GM13977 (cell line): ENCODE measurements around the gene IFT57.

Experiments
- DNase-seq: peaks from one replicate; pipeline ENCODE4 v3.0.0; 2012; ENCODE audit warnings: low spot score
- in situ Hi-C: fragments of 300-500 bp; cut with MboI; formaldehyde crosslinking; loops from one replicate; pipeline ENCODE4 v1.12.0; 2022; ENCODE audit warnings: low sequenced_read_pairs, low pct_unique_long_range_greater_than_20kb, mixed read lengths, inconsistent platforms; ENCODE audit not compliant: unreplicated experiment
- TF ChIP-seq, protein P1 (sequence below): IDR thresholded peaks from 2 replicates; pipeline ENCODE4 v1.5.1; 2012; ENCODE audit warnings: mild to moderate bottlenecking, control low read depth; ENCODE audit not compliant: insufficient read depth; ENCODE audit errors: extremely low read depth, missing control alignments

The IFT57 gene

DNA sequence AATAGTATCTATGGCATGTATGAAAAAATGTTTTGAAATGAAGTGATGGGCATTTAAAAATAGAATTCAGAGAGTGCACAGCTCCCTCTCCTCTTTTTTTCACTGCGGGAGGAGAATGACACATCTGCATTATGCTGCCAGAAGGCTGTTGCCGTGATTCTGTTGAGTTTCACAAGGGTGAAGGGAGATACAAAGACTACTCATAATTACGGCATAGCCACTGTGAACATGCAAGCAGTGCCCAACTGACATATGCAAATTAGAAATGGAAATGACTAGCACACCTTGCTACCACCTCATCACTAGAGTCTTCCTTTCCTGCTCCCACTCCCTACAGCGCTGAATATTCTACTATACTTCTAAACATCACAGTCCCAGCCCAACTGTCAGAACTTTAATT is 20.1 kb downstream of the IFT57 start:
- in situ Hi-C loops, result no loop called here
- TF ChIP-seq, protein P1, sequence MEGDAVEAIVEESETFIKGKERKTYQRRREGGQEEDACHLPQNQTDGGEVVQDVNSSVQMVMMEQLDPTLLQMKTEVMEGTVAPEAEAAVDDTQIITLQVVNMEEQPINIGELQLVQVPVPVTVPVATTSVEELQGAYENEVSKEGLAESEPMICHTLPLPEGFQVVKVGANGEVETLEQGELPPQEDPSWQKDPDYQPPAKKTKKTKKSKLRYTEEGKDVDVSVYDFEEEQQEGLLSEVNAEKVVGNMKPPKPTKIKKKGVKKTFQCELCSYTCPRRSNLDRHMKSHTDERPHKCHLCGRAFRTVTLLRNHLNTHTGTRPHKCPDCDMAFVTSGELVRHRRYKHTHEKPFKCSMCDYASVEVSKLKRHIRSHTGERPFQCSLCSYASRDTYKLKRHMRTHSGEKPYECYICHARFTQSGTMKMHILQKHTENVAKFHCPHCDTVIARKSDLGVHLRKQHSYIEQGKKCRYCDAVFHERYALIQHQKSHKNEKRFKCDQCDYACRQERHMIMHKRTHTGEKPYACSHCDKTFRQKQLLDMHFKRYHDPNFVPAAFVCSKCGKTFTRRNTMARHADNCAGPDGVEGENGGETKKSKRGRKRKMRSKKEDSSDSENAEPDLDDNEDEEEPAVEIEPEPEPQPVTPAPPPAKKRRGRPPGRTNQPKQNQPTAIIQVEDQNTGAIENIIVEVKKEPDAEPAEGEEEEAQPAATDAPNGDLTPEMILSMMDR, result no peak
- no peak for DNase-seq

- in situ Hi-C loops, result no loop called here
- no peak for DNase-seq
These were observed 21.0 kb downstream of the IFT57 start for GRCh38 chr3:108201258-108201657.

GRCh38 chr3:108200578-108200977 is 21.6 kb downstream of the IFT57 start:
- TF ChIP-seq, protein P1, result no peak
- in situ Hi-C loops, result no loop called here
- no peak for DNase-seq

More at GRCh38 chr3:108201258-108201657, 21.0 kb downstream of the IFT57 start:
- TF ChIP-seq, protein P1, result no peak

DNA sequence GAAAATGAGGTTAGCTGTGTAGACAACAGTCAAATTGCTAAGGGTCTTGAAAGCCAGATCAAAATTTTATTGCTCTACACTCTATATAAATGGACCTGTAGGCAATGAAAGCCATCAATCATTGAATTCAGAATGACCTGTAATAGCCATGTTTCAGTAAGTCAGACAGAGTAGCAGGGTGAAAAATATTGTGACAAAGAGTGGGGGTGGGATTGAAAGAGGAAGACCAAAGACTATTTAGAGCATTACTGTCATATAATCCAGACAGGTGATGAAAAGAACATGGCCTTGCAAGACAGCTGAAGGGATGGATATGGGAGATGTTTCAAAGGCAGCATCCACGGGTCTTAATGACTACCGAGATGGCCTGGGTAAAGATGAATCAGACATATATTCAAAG is 22.2 kb downstream of the IFT57 start:
- DNase-seq, result no peak
- in situ Hi-C loops, result no loop called here
- TF ChIP-seq, protein P1, result no peak

- in situ Hi-C loops, result no loop called here
- DNase-seq, result no peak
- TF ChIP-seq, protein P1, result no peak
These were observed 30.8 kb downstream of the IFT57 start for GRCh38 chr3:108191394-108191793.

GRCh38 chr3:108190346-108190745 is 31.9 kb downstream of the IFT57 start:
- TF ChIP-seq, protein P1, result no peak
- in situ Hi-C loops, result no loop called here
- no peak for DNase-seq

- TF ChIP-seq, protein P1, result no peak
- in situ Hi-C loops, result no loop called here
- no peak for DNase-seq
These were observed 32.8 kb downstream of the IFT57 start for GRCh38 chr3:108189440-108189839.
